IPS-20b (cell line): ENCODE data around the gene GTPBP6.
"Not testable (repeated sequence)": the region's sequence is repeated elsewhere in the genome, so short reads cannot be mapped to it uniquely, and the experiment has no call there.

Experiments
- H3K27ac ChIP-seq: one replicate; pipeline ENCODE4 v1.5.1; 2013; ENCODE audit warnings: low read length
- H3K27me3 ChIP-seq: 2 replicates; pipeline ENCODE4 v1.6.1; 2013; ENCODE audit warnings: mild to moderate bottlenecking, low read length, inconsistent platforms; ENCODE audit not compliant: insufficient read depth
- H3K36me3 ChIP-seq: 2 replicates; pipeline ENCODE4 v1.6.1; 2013; ENCODE audit warnings: low read depth, mild to moderate bottlenecking, inconsistent platforms, low read length, moderate library complexity; ENCODE audit not compliant: insufficient read depth
- H3K4me1 ChIP-seq: 2 replicates; pipeline ENCODE4 v1.6.1; 2013; ENCODE audit warnings: mild to moderate bottlenecking, control low read depth, inconsistent platforms, low read length, moderate library complexity; ENCODE audit not compliant: insufficient read depth
- H3K4me3 ChIP-seq: 2 replicates; pipeline ENCODE4 v1.5.1; 2013; ENCODE audit warnings: mild to moderate bottlenecking, low read length, inconsistent platforms
- H3K9ac ChIP-seq: 2 replicates; pipeline ENCODE4 v1.6.1; 2013; ENCODE audit warnings: low read depth, mild to moderate bottlenecking, inconsistent platforms, low read length, moderate library complexity
- H3K9me3 ChIP-seq: 2 replicates; pipeline ENCODE4 v1.6.1; 2013; ENCODE audit warnings: mild to moderate bottlenecking, low read depth, low read length, inconsistent platforms; ENCODE audit not compliant: insufficient read depth

The GTPBP6 gene

GRCh38 chrX:357035-357692 is 38.6 kb upstream of the GTPBP6 start:
- Histone ChIP-seq H3K27ac (no peak overlapping the region), H3K9me3 (no peaks in the 10 kb centered on the region)

GRCh38 chrX:356385-357034 is 37.9 kb upstream of the GTPBP6 start:
- no peaks in the 10 kb centered on the region for H3K27me3 ChIP-seq
- no peak overlapping the region for H3K9ac ChIP-seq
- no peaks in the 10 kb centered on the region for H3K9me3 ChIP-seq
- peaks cover 49% of the 10 kb centered on the region for H3K36me3 ChIP-seq
- H3K4me3 ChIP-seq, result no peak overlapping the region
- H3K4me1 ChIP-seq, result no peaks in the 10 kb centered on the region
- H3K27ac ChIP-seq, result no peak overlapping the region

More at GRCh38 chrX:357035-357692, 38.6 kb upstream of the GTPBP6 start:
- no peaks in the 10 kb centered on the region for H3K27me3 ChIP-seq
- no peaks in the 10 kb centered on the region for H3K4me1 ChIP-seq
- peaks cover 49% of the 10 kb centered on the region for H3K36me3 ChIP-seq
- no peak overlapping the region for H3K4me3 ChIP-seq
- no peak overlapping the region for H3K9ac ChIP-seq

- Histone ChIP-seq H3K4me1 (no peaks in the 10 kb centered on the region), H3K36me3 (peaks cover 40% of the 10 kb centered on the region), H3K27ac (no peak overlapping the region), H3K4me3 (no peak overlapping the region), H3K9me3 (no peaks in the 10 kb centered on the region), H3K9ac (no peak overlapping the region), H3K27me3 (no peaks in the 10 kb centered on the region)
Measured at GRCh38 chrX:355329-356050, 36.9 kb upstream of the GTPBP6 start.

GRCh38 chrX:353566-354535 is 35.3 kb upstream of the GTPBP6 start:
- H3K9me3 ChIP-seq, result no peaks in the 10 kb centered on the region
- H3K4me3 ChIP-seq, result no peak overlapping the region
- no peak overlapping the region for H3K27ac ChIP-seq
- peaks cover 36% of the 10 kb centered on the region for H3K36me3 ChIP-seq
- no peaks in the 10 kb centered on the region for H3K4me1 ChIP-seq
- H3K27me3 ChIP-seq, result no peaks in the 10 kb centered on the region
- H3K9ac ChIP-seq, result no peak overlapping the region

GRCh38 chrX:352582-353314 is 34.2 kb upstream of the GTPBP6 start:
- Histone ChIP-seq H3K27me3 (no peaks in the 10 kb centered on the region), H3K9me3 (no peaks in the 10 kb centered on the region), H3K27ac (no peak overlapping the region), H3K9ac (no peak overlapping the region), H3K36me3 (peaks cover 29% of the 10 kb centered on the region), H3K4me3 (no peak overlapping the region), H3K4me1 (no peaks in the 10 kb centered on the region)

GRCh38 chrX:352181-352580 is 33.6 kb upstream of the GTPBP6 start:
- Histone ChIP-seq H3K4me3 (no peak overlapping the region), H3K27me3 (no peaks in the 10 kb centered on the region), H3K9ac (no peak overlapping the region), H3K4me1 (no peaks in the 10 kb centered on the region), H3K27ac (no peak overlapping the region), H3K9me3 (no peaks in the 10 kb centered on the region), H3K36me3 (peaks cover 24% of the 10 kb centered on the region)

GRCh38 chrX:351736-352135 is 33.1 kb upstream of the GTPBP6 start:
- no peaks in the 10 kb centered on the region for H3K27me3 ChIP-seq
- no peak overlapping the region for H3K9ac ChIP-seq
- no peak overlapping the region for H3K4me3 ChIP-seq
- H3K36me3 ChIP-seq, result peaks cover 24% of the 10 kb centered on the region
- no peaks in the 10 kb centered on the region for H3K4me1 ChIP-seq
- no peaks in the 10 kb centered on the region for H3K9me3 ChIP-seq
- H3K27ac ChIP-seq, result no peak overlapping the region

GRCh38 chrX:351324-351641 is 32.7 kb upstream of the GTPBP6 start:
- H3K36me3 ChIP-seq, result peaks cover 24% of the 10 kb centered on the region
- not testable (repeated sequence) for H3K9ac ChIP-seq, H3K27ac ChIP-seq, H3K4me1 ChIP-seq, H3K9me3 ChIP-seq, H3K4me3 ChIP-seq, H3K27me3 ChIP-seq

GRCh38 chrX:350534-351323 is 32.1 kb upstream of the GTPBP6 start:
- Histone ChIP-seq H3K4me3 (no peak overlapping the region), H3K9me3 (no peaks in the 10 kb centered on the region), H3K27me3 (no peaks in the 10 kb centered on the region), H3K36me3 (peaks cover 24% of the 10 kb centered on the region), H3K4me1 (no peaks in the 10 kb centered on the region), H3K9ac (no peak overlapping the region), H3K27ac (no peak overlapping the region)

GRCh38 chrX:350148-350533 is 31.5 kb upstream of the GTPBP6 start:
- H3K9ac ChIP-seq, result no peak overlapping the region
- H3K36me3 ChIP-seq, result peaks cover 21% of the 10 kb centered on the region
- H3K4me1 ChIP-seq, result no peaks in the 10 kb centered on the region
- no peak overlapping the region for H3K4me3 ChIP-seq
- no peak overlapping the region for H3K27ac ChIP-seq
- H3K27me3 ChIP-seq, result no peaks in the 10 kb centered on the region
- no peaks in the 10 kb centered on the region for H3K9me3 ChIP-seq
